Osteocyte (in vitro differentiated cells): ENCODE data around the gene ZNF185. TPM values are rescaled to one million over a fixed set of nuclear protein-coding genes. Genes with fewer than 3 reads are reported as not detected.

Experiments used
- DNase-seq: peaks from one replicate; pipeline ENCODE4 v3.0.0; 2021; ENCODE audit warnings: mixed read lengths; ENCODE audit not compliant: unreplicated experiment; ENCODE audit errors: extremely low spot score
- H3K27ac Mint-ChIP-seq: one replicate; pipeline ENCODE4 v1.8.0; 2021; ENCODE audit warnings: mild to moderate bottlenecking, mixed read lengths; ENCODE audit not compliant: unreplicated experiment
- H3K27me3 Mint-ChIP-seq: one replicate; pipeline ENCODE4 v1.8.0; 2021; ENCODE audit warnings: mixed read lengths; ENCODE audit not compliant: unreplicated experiment
- H3K36me3 Mint-ChIP-seq: one replicate; pipeline ENCODE4 v1.8.0; 2021; ENCODE audit warnings: mixed read lengths; ENCODE audit not compliant: unreplicated experiment
- H3K4me1 Mint-ChIP-seq: one replicate; pipeline ENCODE4 v1.8.0; 2021; ENCODE audit warnings: mixed read lengths; ENCODE audit not compliant: unreplicated experiment
- H3K4me3 Mint-ChIP-seq: one replicate; pipeline ENCODE4 v1.8.0; 2021; ENCODE audit warnings: mild to moderate bottlenecking, moderate library complexity, mixed read lengths; ENCODE audit not compliant: unreplicated experiment
- H3K9me3 Mint-ChIP-seq: one replicate; pipeline ENCODE4 v1.8.0; 2021; ENCODE audit warnings: mixed read lengths; ENCODE audit not compliant: unreplicated experiment
- CTCF ChIP-seq: fragments of 200-600 bp; sonication (generic); IDR thresholded peaks from 2 replicates; pipeline ENCODE4 v1.5.0; 2021; ENCODE audit warnings: antibody characterized with exemption, mild to moderate bottlenecking, moderate library complexity
- total RNA-seq: library from RNA; stranded (reverse); gene quantifications from 2 replicates; pipeline ENCODE4 v1.2.1, GENCODE V29; 2021

ZNF185 gene
- total RNA-seq, 1 donor from 2014 or later: 8.0 TPM

GRCh38 chrX:152912106-152912505 lies 14.2 kb downstream of the ZNF185 start:
- no peak for TF ChIP-seq CTCF
- peaks cover 7% of the 10 kb centered on the region for H3K4me1 Mint-ChIP-seq
- DNase-seq: no peak
- no peaks in the 10 kb centered on the region for H3K36me3 Mint-ChIP-seq
- no peaks in the 10 kb centered on the region for H3K9me3 Mint-ChIP-seq
- H3K4me3 Mint-ChIP-seq: no peak overlapping the region
- no peak overlapping the region for H3K27ac Mint-ChIP-seq
- no peaks in the 10 kb centered on the region for H3K27me3 Mint-ChIP-seq

GRCh38 chrX:152912641-152913040 lies 14.8 kb downstream of the ZNF185 start:
- Mint-ChIP-seq H3K4me3 (no peak overlapping the region), H3K4me1 (peaks cover 7% of the 10 kb centered on the region), H3K27me3 (no peaks in the 10 kb centered on the region), H3K27ac (no peak overlapping the region), H3K9me3 (no peaks in the 10 kb centered on the region), H3K36me3 (no peaks in the 10 kb centered on the region)
- no peak for TF ChIP-seq CTCF
- DNase-seq: no peak

GRCh38 chrX:152913346-152913745 lies 15.5 kb downstream of the ZNF185 start:
- Mint-ChIP-seq H3K27ac (no peak overlapping the region), H3K36me3 (no peaks in the 10 kb centered on the region), H3K4me1 (peaks cover 7% of the 10 kb centered on the region), H3K4me3 (no peak overlapping the region), H3K9me3 (no peaks in the 10 kb centered on the region), H3K27me3 (no peaks in the 10 kb centered on the region)
- TF ChIP-seq CTCF: no peak
- no peak for DNase-seq

- no peak for TF ChIP-seq CTCF
- DNase-seq: no peak
- H3K4me1 Mint-ChIP-seq: peaks cover 7% of the 10 kb centered on the region
- H3K4me3 Mint-ChIP-seq: no peak overlapping the region
- H3K36me3 Mint-ChIP-seq: no peaks in the 10 kb centered on the region
- no peaks in the 10 kb centered on the region for H3K27me3 Mint-ChIP-seq
- H3K9me3 Mint-ChIP-seq: no peaks in the 10 kb centered on the region
- no peak overlapping the region for H3K27ac Mint-ChIP-seq
These were observed 16.0 kb downstream of the ZNF185 start for GRCh38 chrX:152913910-152914309.

- no peak overlapping the region for H3K4me3 Mint-ChIP-seq
- H3K9me3 Mint-ChIP-seq: no peaks in the 10 kb centered on the region
- peak; percentile 61 for TF ChIP-seq CTCF
- H3K27me3 Mint-ChIP-seq: no peaks in the 10 kb centered on the region
- H3K27ac Mint-ChIP-seq: peak overlapping the region; percentile 57
- H3K36me3 Mint-ChIP-seq: no peaks in the 10 kb centered on the region
- H3K4me1 Mint-ChIP-seq: peaks cover 7% of the 10 kb centered on the region
- DNase-seq: no peak
These were observed 17.8 kb downstream of the ZNF185 start for GRCh38 chrX:152915541-152916241.
